Stomach (tissue), 4 donors: ENCODE data around the gene UST.

ENCODE experiments used
- CTCF ChIP-seq, 7 experiments: fragments of 450-650 bp in 4 of 7; fragments of 200-600 bp in 3 of 7; sonication (generic) in 3 of 7; IDR thresholded peaks; one replicate each; pipeline ENCODE4 v1.5.1; 2016 to 2019; ENCODE audit warnings: antibody characterized with exemption in 7 of 7, control low read depth in 2 of 7, mild to moderate bottlenecking in 1 of 7
- POLR2A ChIP-seq, 4 donors: fragments of 450-650 bp; IDR thresholded peaks; one replicate each; pipeline ENCODE4 v1.6.1; 2016; ENCODE audit warnings: antibody characterized with exemption in 4 of 4, control low read depth in 2 of 4, mild to moderate bottlenecking in 1 of 4, moderate library complexity in 1 of 4

DNA sequence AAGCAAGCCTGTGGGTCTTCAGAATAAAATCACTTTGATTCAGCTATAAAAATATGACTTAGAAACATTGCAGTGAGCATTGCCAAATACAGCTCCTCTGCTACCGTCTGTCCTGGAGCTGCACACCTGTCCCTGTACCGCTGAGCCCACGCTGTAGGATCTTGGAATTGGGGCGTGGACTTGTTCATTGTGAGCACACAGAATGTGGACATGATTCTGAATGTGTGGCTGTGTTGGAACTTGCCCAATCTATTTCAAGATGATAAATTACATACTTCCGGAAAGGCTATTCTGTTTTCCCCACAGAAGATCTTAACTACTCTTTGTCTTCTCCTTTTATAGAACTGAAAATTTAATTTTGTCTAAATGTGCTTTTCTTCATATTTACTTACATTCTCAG lies 107.3 kb downstream of the UST start:
- TF ChIP-seq CTCF (IDR thresholded peaks at IDR 0.05) (no peak), POLR2A (IDR thresholded peaks at IDR 0.05) (no peak)
